ENCODE measurements around the gene ULBP1. TPM values are rescaled to one million over a fixed set of nuclear protein-coding genes. Genes with fewer than 3 reads are reported as not detected.
A peak's percentile ranks its signal among the peaks of the same experiment; 100 is the strongest.
"Not testable (repeated sequence)": the region's sequence is repeated elsewhere in the genome, so short reads cannot be mapped to it uniquely, and the experiment has no call there.

The ULBP1 gene
- total and polyA plus RNA-seq, 12 donors = 0.07 to 0.46 (median 0.23) TPM

DNA sequence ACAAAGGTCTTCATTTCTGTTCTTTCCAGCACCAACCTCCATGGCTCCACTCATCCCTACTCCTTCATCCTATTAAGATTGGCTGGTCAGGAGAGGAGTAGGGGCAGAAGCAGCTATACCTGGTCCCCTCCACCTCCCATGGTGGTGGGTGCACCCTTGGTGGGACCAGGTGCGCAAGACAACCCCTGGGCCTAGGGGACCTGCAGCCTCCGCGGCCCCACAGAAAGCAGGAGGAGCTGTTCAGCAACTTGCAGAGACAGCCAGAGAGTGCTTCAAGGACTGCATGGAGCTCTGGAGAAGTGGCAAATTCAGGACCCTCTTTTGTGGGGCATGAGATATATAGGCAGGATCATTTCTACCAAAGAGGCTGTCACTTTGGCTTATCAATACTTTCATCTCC is 12.1 kb upstream of the ULBP1 start:
- intact Hi-C loops (cut with DNase I) = no loop called here

DNA sequence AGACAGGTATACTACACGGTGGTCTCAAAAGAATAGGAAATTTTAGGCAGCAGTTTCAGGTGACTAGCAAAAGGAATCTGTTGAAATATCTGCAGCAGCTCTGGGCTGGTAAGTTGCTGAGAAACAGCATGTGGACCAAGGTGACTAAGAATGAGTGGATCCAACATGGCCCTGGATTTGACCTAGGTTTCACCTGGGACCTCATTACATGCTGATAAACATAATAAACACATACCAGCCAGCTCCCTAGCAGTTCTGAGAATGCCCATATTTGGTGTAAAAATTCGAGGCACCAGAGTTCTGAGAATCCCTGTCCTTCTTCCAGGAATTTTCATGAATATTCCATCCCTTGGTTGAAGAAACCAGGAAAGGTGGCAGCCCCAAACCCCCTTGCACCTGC is 10.4 kb upstream of the ULBP1 start:
- intact Hi-C loops (cut with DNase I); H3K4me1 ChIP-seq; H3K27ac ChIP-seq; DNase-seq; ATAC-seq; H3K36me3 ChIP-seq; H3K9me3 ChIP-seq; H3K4me3 ChIP-seq: not testable (repeated sequence)
- H3K27me3 ChIP-seq = peaks cover 0 to 93% (median 78%) of the 10 kb centered on the region in 7 donors
- 38 to 42% methylated on average over 2 of the region's 2 CpGs for WGBS, 2 donors

More for the DNA sequence above, 12.1 kb upstream of the ULBP1 start:
- no peak overlapping the region for H3K27ac ChIP-seq
- no peak overlapping the region for H3K4me3 ChIP-seq
- ATAC-seq = no peak
- H3K4me1 ChIP-seq = peaks cover 0 to 7% (median 0%) of the 10 kb centered on the region in 9 donors
- no peak for TF ChIP-seq CTCF (IDR thresholded peaks at IDR 0.05)
- no peak for DNase-seq
- 75 to 84% methylated on average over 3 of the region's 3 CpGs for WGBS, 2 donors
- H3K27me3 ChIP-seq = peaks cover 0 to 76% (median 70%) of the 10 kb centered on the region in 7 donors
- H3K9me3 ChIP-seq = no peaks in the 10 kb centered on the region
- no peaks in the 10 kb centered on the region for H3K36me3 ChIP-seq

DNA sequence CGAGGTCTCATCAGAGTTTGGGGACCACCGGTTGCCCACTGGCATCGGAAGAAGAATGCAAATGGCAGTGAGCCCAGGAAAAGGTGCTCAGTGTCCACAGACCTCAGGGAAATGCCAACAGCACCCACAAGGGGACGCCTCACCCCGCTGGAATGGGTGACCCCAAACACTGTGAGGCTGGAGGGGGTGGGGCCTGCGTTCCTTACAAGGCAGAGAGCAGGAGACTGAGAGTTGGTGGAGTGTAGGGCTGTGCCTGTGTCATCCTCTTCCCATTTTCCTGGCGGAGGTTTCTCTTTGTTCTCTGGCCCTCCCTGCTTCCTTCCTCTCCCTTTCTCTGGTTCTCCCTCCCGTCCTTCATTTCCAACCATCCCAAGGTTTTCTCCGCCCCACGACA is 9.8 kb upstream of the ULBP1 start:
- peak in 7 of 8 donors; percentile 29 to 83 (median 61) for ATAC-seq
- Histone ChIP-seq H3K27me3 (peaks cover 0 to 91% (median 78%) of the 10 kb centered on the region in 7 donors), H3K4me3 (peak overlapping the region in 1 of 10 donors; percentile 18)
- H3K4me1 ChIP-seq; H3K9me3 ChIP-seq; DNase-seq; intact Hi-C loops (cut with DNase I); H3K27ac ChIP-seq; H3K36me3 ChIP-seq: not testable (repeated sequence)
- WGBS, 2 donors = 0% methylated on average over 1 to 2 of the region's 10 CpGs

- peak in 5 of 8 donors; percentile 19 to 34 (median 24) for ATAC-seq
- H3K36me3 ChIP-seq; DNase-seq; H3K9me3 ChIP-seq; H3K4me1 ChIP-seq; H3K27ac ChIP-seq; intact Hi-C loops (cut with DNase I): not testable (repeated sequence)
- Histone ChIP-seq H3K27me3 (peaks cover 0 to 94% (median 77%) of the 10 kb centered on the region in 7 donors), H3K4me3 (peak overlapping the region in 1 of 10 donors; percentile 18)
- 5 to 6% methylated on average over 32 to 33 of the region's 53 CpGs for WGBS, 2 donors
These were observed 9.3 kb upstream of the ULBP1 start for GRCh38 chr6:149954328-149954983.

- 29 to 32% methylated on average over 13 of the region's 21 CpGs for WGBS, 2 donors
- peaks cover 0 to 94% (median 77%) of the 10 kb centered on the region in 7 donors for H3K27me3 ChIP-seq
- H3K36me3 ChIP-seq = not testable (repeated sequence)
These were observed 8.6 kb upstream of the ULBP1 start for GRCh38 chr6:149954984-149955653.

DNA sequence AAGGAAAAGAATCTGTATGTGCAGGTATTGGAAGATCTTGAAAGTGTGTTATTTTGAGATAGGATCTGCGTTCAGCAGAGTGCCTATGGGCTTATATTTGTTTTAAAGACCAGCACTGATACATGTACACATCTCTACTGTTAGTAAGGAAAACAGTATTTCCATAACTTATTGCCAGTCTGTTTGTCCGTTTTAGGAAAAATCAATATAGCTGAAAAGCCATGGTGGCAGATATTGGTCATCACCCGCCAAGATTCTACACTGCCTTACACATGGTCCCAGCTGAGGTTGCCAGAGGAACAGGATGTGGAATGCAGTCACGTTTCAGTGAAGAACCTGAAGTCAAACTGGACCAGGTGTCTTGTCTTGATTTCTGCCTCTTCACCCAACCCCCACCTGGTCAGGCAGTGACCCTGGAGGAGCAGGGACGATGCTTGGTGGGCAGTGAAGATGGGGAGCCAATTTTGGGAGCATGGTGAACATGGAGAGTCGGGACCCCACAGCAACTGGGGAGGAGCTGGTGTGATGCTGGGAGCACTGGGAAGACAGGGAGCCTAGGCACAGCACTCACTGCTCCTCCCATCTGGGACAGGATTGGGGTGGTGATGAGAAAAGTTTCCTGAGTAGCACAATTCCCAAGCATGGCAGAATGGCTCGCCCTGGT is 8.0 kb upstream of the ULBP1 start:
- ATAC-seq; H3K9me3 ChIP-seq; DNase-seq; H3K27ac ChIP-seq; H3K4me1 ChIP-seq; intact Hi-C loops (cut with DNase I); H3K36me3 ChIP-seq; H3K4me3 ChIP-seq: not testable (repeated sequence)
- WGBS, 2 donors = 40 to 48% methylated on average over 7 of the region's 7 CpGs
- H3K27me3 ChIP-seq = peaks cover 0 to 94% (median 78%) of the 10 kb centered on the region in 7 donors

More at GRCh38 chr6:149954984-149955653, 8.6 kb upstream of the ULBP1 start:
- ATAC-seq; DNase-seq; intact Hi-C loops (cut with DNase I); H3K4me3 ChIP-seq; H3K4me1 ChIP-seq; H3K27ac ChIP-seq; H3K9me3 ChIP-seq: not testable (repeated sequence)

- H3K27ac ChIP-seq; DNase-seq; intact Hi-C loops (cut with DNase I); H3K9me3 ChIP-seq; H3K4me3 ChIP-seq; H3K36me3 ChIP-seq: not testable (repeated sequence)
- peaks cover 0 to 13% (median 3%) of the 10 kb centered on the region in 9 donors for H3K4me1 ChIP-seq
- H3K27me3 ChIP-seq = peaks cover 0 to 94% (median 78%) of the 10 kb centered on the region in 7 donors
- WGBS, 2 donors = 46 to 50% methylated on average over 3 of the region's 3 CpGs
- ATAC-seq = peak in 2 of 8 donors; percentile 33 to 36
These were observed 5.6 kb upstream of the ULBP1 start for GRCh38 chr6:149958124-149958523.

DNA sequence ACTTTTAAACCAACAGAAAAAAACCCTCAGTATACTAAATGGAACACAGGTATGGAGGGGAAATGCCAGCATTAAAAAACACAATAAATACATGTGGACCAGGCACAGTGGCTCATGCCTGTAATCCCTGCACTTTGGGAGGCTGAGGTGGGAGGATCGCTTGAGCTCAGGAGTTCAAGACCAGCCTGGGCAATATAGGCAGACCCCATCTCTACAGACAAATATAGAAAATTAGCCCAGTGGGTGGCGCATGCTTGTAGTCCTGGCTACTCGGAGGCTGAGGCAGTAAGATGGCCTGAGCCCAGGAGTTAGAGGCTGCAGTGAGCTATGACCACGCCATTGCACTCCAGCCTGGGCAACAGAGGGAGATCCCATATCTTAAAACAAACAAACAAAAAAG is 3.9 kb upstream of the ULBP1 start:
- H3K27ac ChIP-seq, ATAC-seq, H3K4me3 ChIP-seq, H3K9me3 ChIP-seq, H3K36me3 ChIP-seq, DNase-seq: not testable (repeated sequence)
- WGBS, 2 donors = 88 to 89% methylated on average over 2 of the region's 4 CpGs
- intact Hi-C loops (cut with DNase I) = loop anchor here in 1 of 10 donors (1.0 kb wide), 1 partner anchor 22 kb away; no protein-coding TSS in a partner anchor
- Histone ChIP-seq H3K4me1 (peaks cover 0 to 23% (median 18%) of the 10 kb centered on the region in 9 donors), H3K27me3 (peaks cover 9 to 95% (median 78%) of the 10 kb centered on the region in 7 donors)

All from heart right ventricle (tissue), 16 donors.